SK-N-SH (cell line): ENCODE measurements around the gene LRTM2. TPM values are rescaled to one million over a fixed set of nuclear protein-coding genes. Genes with fewer than 3 reads are reported as not detected.
A peak's percentile ranks its signal among the peaks of the same experiment; 100 is the strongest.

Experiments
- CTCF ChIA-PET: fragments of 300-600, 350-600 bp; formaldehyde crosslinking; extraction: SDS; loops from one replicate; lab custom pipeline; 2021; lab: Yijun Ruan, JAX
- POLR2A ChIA-PET: fragments of 350-600 bp; sonication (Branson Sonifier 250); formaldehyde crosslinking; extraction: SDS; loops from one replicate; lab custom pipeline; 2020; ENCODE audit warnings: antibody characterized with exemption, inconsistent platforms; lab: Yijun Ruan, JAX
- DNase-seq: peaks from one replicate; pipeline ENCODE4 v3.0.0; 2012
- H2AFZ ChIP-seq: fragments of 200-600 bp; sonication (generic); 2 replicates; pipeline ENCODE4 v1.8.1; 2016; ENCODE audit warnings: antibody characterized with exemption, mild to moderate bottlenecking, low read depth
- H3F3A ChIP-seq: fragments of 200-600 bp; sonication (generic); replicated peaks from 2 replicates; pipeline ENCODE3; 2016; ENCODE audit warnings: antibody characterized with exemption, mild to moderate bottlenecking; ENCODE audit not compliant: insufficient read depth
- H3K27ac ChIP-seq, 2 experiments: fragments of 200-500 bp in 1 of 2; fragments of 200-600 bp in 1 of 2; sonication (Bioruptor generic) in 1 of 2; sonication (generic), shearing (Covaris generic) in 1 of 2; 2 replicates each; pipeline versions ENCODE4 v1.5.1 to v1.6.1; 2014 to 2016; ENCODE audit warnings: low read depth in 2 of 2, inconsistent platforms in 1 of 2, low read length in 1 of 2, mild to moderate bottlenecking in 1 of 2, mixed read lengths in 1 of 2
- H3K27me3 ChIP-seq: fragments of 200-600 bp; sonication (generic), shearing (Covaris generic); 2 replicates; pipeline ENCODE4 v1.6.1; 2016; ENCODE audit warnings: mixed run types; ENCODE audit not compliant: insufficient read depth
- H3K36me3 ChIP-seq, 2 experiments: fragments of 200-500 bp in 1 of 2; fragments of 200-600 bp in 1 of 2; sonication (Bioruptor generic) in 1 of 2; sonication (generic) in 1 of 2; replicated peaks in 1 of 2; 2 replicates each; pipeline versions ENCODE3 to v1.5.1; 2014 to 2016; ENCODE audit warnings: low read length in 1 of 2, mild to moderate bottlenecking in 1 of 2; ENCODE audit not compliant: insufficient read depth in 2 of 2, control insufficient read depth in 1 of 2
- H3K4me1 ChIP-seq, 2 experiments: fragments of 200-500 bp in 1 of 2; fragments of 200-600 bp in 1 of 2; sonication (Bioruptor generic) in 1 of 2; sonication (generic), shearing (Covaris generic) in 1 of 2; 2 replicates each; pipeline versions ENCODE4 v1.5.1 to v1.6.1; 2014 to 2016; ENCODE audit warnings: low read depth in 1 of 2, low read length in 1 of 2, mixed run types in 1 of 2; ENCODE audit not compliant: insufficient read depth in 2 of 2, control insufficient read depth in 1 of 2
- H3K4me2 ChIP-seq: fragments of 200-600 bp; sonication (generic), shearing (Covaris generic); 2 replicates; pipeline ENCODE4 v1.6.1; 2017; ENCODE audit warnings: mixed run types
- H3K4me3 ChIP-seq, 2 experiments: fragments of 200-500 bp in 1 of 2; fragments of 200-600 bp in 1 of 2; sonication (Bioruptor generic) in 1 of 2; sonication (generic), shearing (Covaris generic) in 1 of 2; 2 replicates each; pipeline versions ENCODE4 v1.5.1 to v1.8.1; 2014 to 2016; ENCODE audit warnings: low read depth in 2 of 2, inconsistent platforms in 1 of 2, low read length in 1 of 2, mild to moderate bottlenecking in 1 of 2, mixed read lengths in 1 of 2, moderate library complexity in 1 of 2
- H3K79me2 ChIP-seq: fragments of 200-600 bp; sonication (generic); 2 replicates; pipeline ENCODE4 v1.8.1; 2017; ENCODE audit warnings: mild to moderate bottlenecking; ENCODE audit not compliant: insufficient read depth
- H3K9ac ChIP-seq: fragments of 200-600 bp; sonication (generic); 2 replicates; pipeline ENCODE4 v1.6.1; 2017; ENCODE audit warnings: mixed run types
- H3K9me2 ChIP-seq: fragments of 200-600 bp; sonication (generic); 2 replicates; pipeline ENCODE4 v1.6.1; 2017; ENCODE audit warnings: mixed run types
- H3K9me3 ChIP-seq: fragments of 200-600 bp; sonication (generic); 2 replicates; pipeline ENCODE4 v1.6.1; 2017; ENCODE audit warnings: mixed run types, mild to moderate bottlenecking, moderate library complexity
- H4K20me1 ChIP-seq: fragments of 200-600 bp; sonication (generic); 2 replicates; pipeline ENCODE4 v1.6.1; 2017; ENCODE audit warnings: mild to moderate bottlenecking, mixed run types; ENCODE audit not compliant: insufficient read depth
- CTCF ChIP-seq: fragments of 200-600 bp; sonication (generic); IDR thresholded peaks from 2 replicates; pipeline ENCODE4 v1.6.1; 2017; ENCODE audit warnings: antibody characterized with exemption, mild to moderate bottlenecking, moderate library complexity
- FOSL2 ChIP-seq: IDR thresholded peaks from 2 replicates; pipeline ENCODE4 v1.4.0; 2012; ENCODE audit warnings: low read depth, mild to moderate bottlenecking, moderate library complexity, borderline replicate concordance
- FOXM1 ChIP-seq: IDR thresholded peaks from 2 replicates; pipeline ENCODE4 v1.4.0; 2012; ENCODE audit warnings: low read depth, mild to moderate bottlenecking
- IRF3 ChIP-seq: fragments of 150-350 bp; IDR thresholded peaks from 2 replicates; pipeline ENCODE4 v1.6.1; 2016; ENCODE audit warnings: mild to moderate bottlenecking, low read depth, low read length
- NFIC ChIP-seq: IDR thresholded peaks from 2 replicates; pipeline ENCODE4 v1.4.0; 2012; ENCODE audit warnings: borderline replicate concordance
- RCOR1 ChIP-seq: fragments of 150-350 bp; IDR thresholded peaks from 2 replicates; pipeline ENCODE4 v1.6.1; 2017; ENCODE audit warnings: antibody characterized with exemption, low read length
- WGBS: methylation state at CpG from one replicate; pipeline ENCODE4 v1.1.6; 2017; ENCODE audit warnings: low lambda C conversion rate; 5-methylcytosine and 5-hydroxymethylcytosine counted together
- polyA plus RNA-seq, 3 experiments: library from polyadenylated mRNA; depleted of rRNA; stranded (reverse); fragments of >200 nt; gene quantifications; 2 replicates each; pipeline ENCODE4 v1.2.3, GENCODE V29; 2012
- TF ChIP-seq, protein P1 (sequence below): fragments of 150-350 bp; IDR thresholded peaks from 2 replicates; pipeline ENCODE4 v1.6.1; 2017; ENCODE audit warnings: antibody characterized with exemption, low read length, low read depth, borderline replicate concordance
- TF ChIP-seq, protein P2 (sequence below): IDR thresholded peaks from 2 replicates; pipeline ENCODE4 v1.4.0; 2012; ENCODE audit warnings: low read depth, borderline replicate concordance

Gene LRTM2
- polyA plus RNA-seq, 1 of the 3 experiments (the other 2 are of a cell fraction): not detected

DNA sequence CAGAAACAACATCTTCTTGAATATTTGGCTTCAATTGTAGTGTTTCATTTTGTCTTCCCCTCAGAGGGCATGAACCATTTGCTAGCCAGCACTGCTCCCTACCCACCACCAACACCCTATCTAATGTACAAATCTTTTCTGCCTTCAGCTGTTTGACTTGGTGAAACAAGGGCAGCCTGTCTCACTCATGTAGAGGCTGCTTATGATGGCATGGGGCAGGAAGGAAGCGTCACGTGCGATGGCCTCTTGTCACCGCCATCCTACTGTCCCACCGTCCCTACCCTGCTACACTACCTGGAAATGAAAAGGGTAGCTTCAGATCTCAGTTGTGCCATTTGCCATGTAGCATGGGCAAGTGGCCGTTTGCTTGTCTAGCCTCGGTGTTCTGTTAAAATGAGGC lies 29.9 kb upstream of the LRTM2 start:
- H4K20me1 ChIP-seq: no peaks in the 10 kb centered on the region
- H3K9ac ChIP-seq: no peak overlapping the region
- POLR2A ChIA-PET: interaction anchor here (0.8 to 1.6 kb wide), 4 partner anchors 25 to 160 kb away, joined by 3 to 8 read pairs (median 5); partner anchors contain the start of gene ADIPOR2
- H3K36me3 ChIP-seq: peaks cover 4 to 19% of the 10 kb centered on the region in 2 experiments
- H3K9me2 ChIP-seq: no peaks in the 10 kb centered on the region
- H3K27me3 ChIP-seq: no peaks in the 10 kb centered on the region
- peaks cover 0 to 9% of the 10 kb centered on the region in 2 experiments; a peak in 1 of 4 replicates for H3K4me1 ChIP-seq
- H3K79me2 ChIP-seq: no peaks in the 10 kb centered on the region
- WGBS: 82% methylated on average over 7 of the region's 7 CpGs
- DNase-seq: peak; percentile 9
- no peak overlapping the region for H3K4me2 ChIP-seq
- H3F3A ChIP-seq: peaks cover 10% of the 10 kb centered on the region
- CTCF ChIA-PET: interaction anchor here (0.5 to 17.5 kb wide), 61 partner anchors 8 to 893 kb away, joined by 3 to 605 read pairs (median 6); partner anchors contain the start of genes ADIPOR2, CACNA2D4 and WNT5B
- no peak overlapping the region for H3K4me3 ChIP-seq
- H3K9me3 ChIP-seq: no peaks in the 10 kb centered on the region
- no peak overlapping the region for H3K27ac ChIP-seq
- TF ChIP-seq CTCF: no peak
- no peak for TF ChIP-seq IRF3
- TF ChIP-seq, protein P1, sequence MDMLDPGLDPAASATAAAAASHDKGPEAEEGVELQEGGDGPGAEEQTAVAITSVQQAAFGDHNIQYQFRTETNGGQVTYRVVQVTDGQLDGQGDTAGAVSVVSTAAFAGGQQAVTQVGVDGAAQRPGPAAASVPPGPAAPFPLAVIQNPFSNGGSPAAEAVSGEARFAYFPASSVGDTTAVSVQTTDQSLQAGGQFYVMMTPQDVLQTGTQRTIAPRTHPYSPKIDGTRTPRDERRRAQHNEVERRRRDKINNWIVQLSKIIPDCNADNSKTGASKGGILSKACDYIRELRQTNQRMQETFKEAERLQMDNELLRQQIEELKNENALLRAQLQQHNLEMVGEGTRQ: no peak
- TF ChIP-seq, protein P2, sequence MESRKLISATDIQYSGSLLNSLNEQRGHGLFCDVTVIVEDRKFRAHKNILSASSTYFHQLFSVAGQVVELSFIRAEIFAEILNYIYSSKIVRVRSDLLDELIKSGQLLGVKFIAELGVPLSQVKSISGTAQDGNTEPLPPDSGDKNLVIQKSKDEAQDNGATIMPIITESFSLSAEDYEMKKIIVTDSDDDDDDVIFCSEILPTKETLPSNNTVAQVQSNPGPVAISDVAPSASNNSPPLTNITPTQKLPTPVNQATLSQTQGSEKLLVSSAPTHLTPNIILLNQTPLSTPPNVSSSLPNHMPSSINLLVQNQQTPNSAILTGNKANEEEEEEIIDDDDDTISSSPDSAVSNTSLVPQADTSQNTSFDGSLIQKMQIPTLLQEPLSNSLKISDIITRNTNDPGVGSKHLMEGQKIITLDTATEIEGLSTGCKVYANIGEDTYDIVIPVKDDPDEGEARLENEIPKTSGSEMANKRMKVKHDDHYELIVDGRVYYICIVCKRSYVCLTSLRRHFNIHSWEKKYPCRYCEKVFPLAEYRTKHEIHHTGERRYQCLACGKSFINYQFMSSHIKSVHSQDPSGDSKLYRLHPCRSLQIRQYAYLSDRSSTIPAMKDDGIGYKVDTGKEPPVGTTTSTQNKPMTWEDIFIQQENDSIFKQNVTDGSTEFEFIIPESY: no peak
- TF ChIP-seq NFIC: no peak
- TF ChIP-seq RCOR1: no peak
- no peak for TF ChIP-seq FOXM1
- TF ChIP-seq FOSL2: no peak
- H2AFZ ChIP-seq: no peak overlapping the region
